Stimulated activated effector memory CD8-positive, alpha-beta T cell treated with anti-CD3 and anti-CD28 coated beads, Interleukin-12 subunit alpha, Interleukin-12 subunit beta, amount 100 ng/mL, for 72 hours (primary cell): Measurements from ENCODE around the gene MALT1.

Experiments used
- ATAC-seq: fragments of 150-1000 bp; cut with Tn5 transposase; 2 replicates; pipeline ENCODE4 v1.10.0; 2021
- DNase-seq, 2 donors: peaks; one replicate each; pipeline ENCODE4 v3.0.0; 2021 to 2022; ENCODE audit warnings: low spot score in 2 of 2
- H3K27ac Mint-ChIP-seq: one replicate; pipeline ENCODE4 v1.8.0; 2022; ENCODE audit warnings: mild to moderate bottlenecking, mixed read lengths
- H3K36me3 Mint-ChIP-seq: one replicate; pipeline ENCODE4 v1.8.0; 2022; ENCODE audit warnings: mild to moderate bottlenecking, mixed read lengths
- H3K4me1 Mint-ChIP-seq: one replicate; pipeline ENCODE4 v1.8.0; 2022; ENCODE audit warnings: mixed read lengths
- H3K4me3 Mint-ChIP-seq: one replicate; pipeline ENCODE4 v1.8.0; 2022; ENCODE audit warnings: mild to moderate bottlenecking, mixed read lengths
- H3K9me3 Mint-ChIP-seq: one replicate; pipeline ENCODE4 v1.8.0; 2022; ENCODE audit warnings: mixed read lengths

Gene MALT1, protein sequence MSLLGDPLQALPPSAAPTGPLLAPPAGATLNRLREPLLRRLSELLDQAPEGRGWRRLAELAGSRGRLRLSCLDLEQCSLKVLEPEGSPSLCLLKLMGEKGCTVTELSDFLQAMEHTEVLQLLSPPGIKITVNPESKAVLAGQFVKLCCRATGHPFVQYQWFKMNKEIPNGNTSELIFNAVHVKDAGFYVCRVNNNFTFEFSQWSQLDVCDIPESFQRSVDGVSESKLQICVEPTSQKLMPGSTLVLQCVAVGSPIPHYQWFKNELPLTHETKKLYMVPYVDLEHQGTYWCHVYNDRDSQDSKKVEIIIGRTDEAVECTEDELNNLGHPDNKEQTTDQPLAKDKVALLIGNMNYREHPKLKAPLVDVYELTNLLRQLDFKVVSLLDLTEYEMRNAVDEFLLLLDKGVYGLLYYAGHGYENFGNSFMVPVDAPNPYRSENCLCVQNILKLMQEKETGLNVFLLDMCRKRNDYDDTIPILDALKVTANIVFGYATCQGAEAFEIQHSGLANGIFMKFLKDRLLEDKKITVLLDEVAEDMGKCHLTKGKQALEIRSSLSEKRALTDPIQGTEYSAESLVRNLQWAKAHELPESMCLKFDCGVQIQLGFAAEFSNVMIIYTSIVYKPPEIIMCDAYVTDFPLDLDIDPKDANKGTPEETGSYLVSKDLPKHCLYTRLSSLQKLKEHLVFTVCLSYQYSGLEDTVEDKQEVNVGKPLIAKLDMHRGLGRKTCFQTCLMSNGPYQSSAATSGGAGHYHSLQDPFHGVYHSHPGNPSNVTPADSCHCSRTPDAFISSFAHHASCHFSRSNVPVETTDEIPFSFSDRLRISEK

DNA sequence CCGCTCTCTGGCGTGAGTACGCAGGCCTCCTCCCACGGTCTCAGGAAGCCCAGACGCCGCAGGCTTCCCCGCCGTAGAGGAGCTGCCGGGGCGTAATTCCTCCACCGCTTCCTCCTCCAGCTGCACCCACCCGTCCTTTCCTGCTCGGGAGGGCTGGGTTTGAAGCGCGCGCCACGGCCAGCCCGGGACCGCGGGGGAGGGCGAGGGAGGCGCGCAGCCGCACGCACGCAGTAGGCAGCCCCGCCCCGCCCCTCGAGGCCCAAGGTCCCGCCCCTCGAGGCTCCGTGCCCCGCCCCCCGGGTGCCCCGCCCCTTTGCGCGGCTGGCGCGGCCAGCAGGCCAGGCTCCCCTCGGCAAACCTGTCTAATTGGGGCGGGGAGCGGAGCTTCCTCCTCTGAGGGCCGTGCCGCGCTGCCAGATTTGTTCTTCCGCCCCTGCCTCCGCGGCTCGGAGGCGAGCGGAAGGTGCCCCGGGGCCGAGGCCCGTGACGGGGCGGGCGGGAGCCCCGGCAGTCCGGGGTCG lies at the start of gene MALT1:
Gene MALT1 (plus strand): TSS at position 355 of the 521 bp plus-strand sequence. CDS start 179 bp downstream, outside the sequence.
- Mint-ChIP-seq H3K27ac (peak within 1 kb of the TSS; percentile 90), H3K4me3 (peak within 1 kb of the TSS; percentile 89), H3K36me3 (peaks cover 9% of the 10 kb centered on the region), H3K9me3 (no peaks in the 10 kb centered on the region), H3K4me1 (peaks cover 60% of the 10 kb centered on the region)
- DNase-seq (peak; percentile 96), ATAC-seq (peak; percentile 92)

DNA sequence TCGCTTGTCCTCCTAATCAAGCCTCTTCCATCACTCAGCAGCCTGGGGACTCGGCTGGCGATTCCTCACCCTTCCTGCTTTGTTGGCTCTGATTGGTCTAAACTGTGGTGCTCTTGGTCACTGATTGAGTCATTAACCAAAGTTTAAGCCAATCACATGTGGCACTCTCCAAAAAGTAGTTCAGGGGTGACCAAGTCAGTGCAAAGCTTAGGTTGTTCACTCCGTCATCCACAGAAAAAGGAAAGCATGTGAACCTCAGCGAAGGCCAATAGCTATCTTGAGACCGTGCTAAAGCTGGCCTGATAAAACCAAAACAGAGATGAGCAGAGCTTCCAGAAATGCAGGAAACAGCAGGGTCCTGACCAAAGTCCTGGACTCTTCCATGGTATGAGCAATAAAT lies 47.3 kb upstream of the MALT1 start:
- no peak for ATAC-seq
- H3K27ac Mint-ChIP-seq: no peak overlapping the region
- H3K36me3 Mint-ChIP-seq: no peaks in the 10 kb centered on the region

DNA sequence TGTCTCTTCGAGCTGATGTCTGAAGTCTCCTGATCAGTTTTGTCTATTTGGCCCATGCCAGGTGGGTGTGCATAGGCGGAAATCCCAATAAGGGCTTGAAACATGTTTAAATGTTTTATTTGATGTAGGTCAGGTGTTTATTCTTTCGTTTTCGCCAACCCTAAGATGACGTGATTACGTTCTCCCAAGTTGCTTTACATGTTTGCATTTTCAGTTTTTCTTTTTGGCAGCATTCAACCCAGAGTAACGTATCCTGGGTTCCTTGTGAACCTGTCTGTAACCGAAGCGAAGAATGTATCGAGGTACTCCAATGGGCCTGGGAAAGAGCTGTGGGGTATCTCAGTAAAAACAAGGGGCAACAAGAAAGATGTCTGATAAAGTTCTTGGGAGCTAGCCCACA lies 45.4 kb upstream of the MALT1 start:
- DNase-seq: no peak
- Mint-ChIP-seq H3K27ac (no peak overlapping the region), H3K4me1 (peaks cover 8% of the 10 kb centered on the region), H3K9me3 (no peaks in the 10 kb centered on the region), H3K4me3 (no peak overlapping the region), H3K36me3 (no peaks in the 10 kb centered on the region)
- no peak for ATAC-seq

More for the DNA sequence above, 47.3 kb upstream of the MALT1 start:
- DNase-seq: no peak
- no peak overlapping the region for H3K4me3 Mint-ChIP-seq
- no peaks in the 10 kb centered on the region for H3K9me3 Mint-ChIP-seq
- H3K4me1 Mint-ChIP-seq: peaks cover 8% of the 10 kb centered on the region

DNA sequence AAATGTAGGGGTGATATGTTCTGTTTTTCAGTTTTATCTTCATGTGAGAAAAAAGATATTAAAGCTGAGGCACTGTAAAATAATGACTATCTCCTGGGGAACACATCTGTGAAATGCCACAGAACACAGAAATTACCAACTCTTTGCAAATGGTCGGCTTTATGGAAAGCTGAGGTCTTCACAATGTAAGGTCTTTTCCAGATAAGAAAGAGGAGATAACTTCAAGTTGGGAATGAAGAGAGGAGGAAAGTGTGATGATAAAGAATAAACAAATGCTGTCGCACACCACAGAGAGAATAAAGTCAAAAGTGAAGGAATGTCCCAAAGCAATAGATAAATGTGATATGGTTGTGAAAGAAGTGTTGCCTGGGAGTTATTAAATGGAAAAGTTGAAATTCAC lies 41.2 kb upstream of the MALT1 start:
- DNase-seq (no peak), ATAC-seq (no peak)
- no peak overlapping the region for H3K4me3 Mint-ChIP-seq
- H3K27ac Mint-ChIP-seq: no peak overlapping the region
- peaks cover 1% of the 10 kb centered on the region for H3K4me1 Mint-ChIP-seq
- H3K36me3 Mint-ChIP-seq: no peaks in the 10 kb centered on the region
- no peaks in the 10 kb centered on the region for H3K9me3 Mint-ChIP-seq

DNA sequence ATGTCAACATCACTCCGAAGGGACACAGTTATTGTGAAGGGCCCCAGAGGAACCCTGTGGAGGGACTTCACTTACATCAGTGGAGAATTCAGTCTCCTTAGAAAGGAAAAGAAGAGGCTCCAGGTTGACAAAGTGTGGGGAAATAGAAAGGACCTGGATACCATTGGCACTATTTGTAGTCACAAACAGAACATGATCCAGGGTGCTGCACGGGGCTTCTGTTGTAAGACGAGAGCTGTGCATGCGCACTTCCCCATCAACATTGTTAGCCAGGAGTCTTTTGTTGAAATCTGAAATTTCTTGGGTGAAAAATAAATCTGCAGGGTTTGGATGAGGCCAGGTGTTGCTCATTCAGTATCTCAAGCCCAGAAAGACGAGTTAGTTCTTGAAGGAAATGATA lies 40.0 kb upstream of the MALT1 start:
- Mint-ChIP-seq H3K36me3 (no peaks in the 10 kb centered on the region), H3K27ac (no peak overlapping the region), H3K9me3 (no peaks in the 10 kb centered on the region), H3K4me1 (peaks cover 8% of the 10 kb centered on the region), H3K4me3 (no peak overlapping the region)
- DNase-seq (no peak), ATAC-seq (no peak)

DNA sequence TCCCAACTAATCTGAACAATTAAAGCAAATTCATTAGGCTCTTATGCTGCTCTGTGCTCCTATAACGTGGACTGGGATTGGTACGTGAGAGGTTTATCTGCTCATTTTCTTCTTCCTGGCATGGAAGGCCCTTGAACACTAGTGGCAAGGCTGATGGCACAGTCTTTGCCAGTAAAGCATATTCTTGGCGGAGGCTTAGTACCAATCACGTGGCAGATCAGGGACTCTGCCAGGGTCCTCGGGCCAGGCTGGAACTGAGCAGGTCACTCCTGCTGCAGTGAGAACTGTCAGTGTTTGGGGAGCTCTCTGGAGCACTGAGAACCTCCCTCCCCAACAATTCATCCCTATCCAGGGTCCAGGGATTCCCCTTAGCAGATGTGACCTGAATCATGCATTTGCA lies 38.7 kb upstream of the MALT1 start:
- H3K4me1 Mint-ChIP-seq: peaks cover 8% of the 10 kb centered on the region
- DNase-seq (no peak), ATAC-seq (no peak)
- H3K27ac Mint-ChIP-seq: no peak overlapping the region
- H3K4me3 Mint-ChIP-seq: no peak overlapping the region
- no peaks in the 10 kb centered on the region for H3K9me3 Mint-ChIP-seq
- no peaks in the 10 kb centered on the region for H3K36me3 Mint-ChIP-seq

DNA sequence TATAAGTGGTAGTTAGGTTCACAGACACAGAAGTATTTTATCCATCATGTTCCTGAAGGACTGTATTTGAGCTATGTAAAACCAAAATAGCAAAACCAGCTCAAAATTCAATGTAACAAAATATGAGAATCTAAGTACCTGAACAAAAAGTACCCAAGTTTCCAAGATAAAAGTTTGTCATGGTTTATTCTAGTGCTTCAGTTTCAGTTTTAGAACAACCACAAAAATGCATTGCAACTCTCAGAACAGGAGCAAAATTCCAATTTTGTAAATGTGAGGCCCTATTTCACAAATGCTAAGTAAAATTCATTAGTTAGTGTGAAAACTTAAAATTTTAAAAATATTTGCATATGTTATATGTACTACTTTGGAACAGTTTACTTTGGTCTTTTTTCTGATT lies 37.4 kb upstream of the MALT1 start:
- Mint-ChIP-seq H3K4me1 (peaks cover 17% of the 10 kb centered on the region), H3K4me3 (no peak overlapping the region), H3K27ac (no peak overlapping the region), H3K36me3 (no peaks in the 10 kb centered on the region), H3K9me3 (no peaks in the 10 kb centered on the region)
- no peak for DNase-seq
- no peak for ATAC-seq

DNA sequence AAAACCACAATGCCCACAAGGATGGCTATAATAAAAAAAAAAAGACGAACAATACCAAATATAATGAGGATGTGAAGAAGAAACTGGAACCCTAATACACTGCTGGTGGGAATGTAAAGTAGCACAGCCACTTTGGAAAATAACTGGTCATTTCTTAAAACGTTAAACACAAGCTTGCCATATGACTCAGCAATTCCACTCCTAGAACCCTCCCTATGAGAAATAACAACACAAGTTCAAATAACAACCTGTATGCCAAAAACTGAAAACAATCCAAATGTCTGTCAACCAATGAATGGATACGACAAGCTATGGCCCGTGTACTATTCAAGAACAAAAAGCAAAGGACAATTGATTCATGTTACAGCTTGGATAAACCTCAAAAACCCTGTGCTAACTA lies 35.4 kb upstream of the MALT1 start:
- DNase-seq: no peak
- Mint-ChIP-seq H3K4me1 (peaks cover 17% of the 10 kb centered on the region), H3K9me3 (no peaks in the 10 kb centered on the region), H3K4me3 (no peak overlapping the region), H3K27ac (no peak overlapping the region), H3K36me3 (no peaks in the 10 kb centered on the region)
- peak; percentile 43 for ATAC-seq

DNA sequence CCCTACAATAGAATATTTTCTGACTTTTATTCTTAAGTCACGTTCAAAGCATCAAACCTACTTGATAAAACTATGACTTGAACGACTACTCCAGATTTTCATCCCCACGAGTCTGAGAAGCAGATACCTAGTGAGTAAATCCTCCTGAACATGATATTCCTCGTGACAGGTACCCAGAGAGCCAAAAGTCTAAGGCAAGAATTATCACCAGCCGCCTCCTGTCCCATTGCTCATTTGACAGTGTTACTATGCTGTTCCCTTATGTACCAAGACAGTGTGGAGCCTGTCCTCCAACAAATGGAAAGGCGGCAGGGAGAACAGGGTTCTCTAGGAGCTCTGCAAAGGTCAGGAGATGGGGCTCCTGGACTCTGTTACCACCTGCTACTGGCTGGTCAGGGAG lies 34.1 kb upstream of the MALT1 start:
- no peak overlapping the region for H3K4me3 Mint-ChIP-seq
- peaks cover 17% of the 10 kb centered on the region for H3K4me1 Mint-ChIP-seq
- DNase-seq (no peak), ATAC-seq (no peak)
- no peak overlapping the region for H3K27ac Mint-ChIP-seq
- no peaks in the 10 kb centered on the region for H3K9me3 Mint-ChIP-seq
- H3K36me3 Mint-ChIP-seq: no peaks in the 10 kb centered on the region

DNA sequence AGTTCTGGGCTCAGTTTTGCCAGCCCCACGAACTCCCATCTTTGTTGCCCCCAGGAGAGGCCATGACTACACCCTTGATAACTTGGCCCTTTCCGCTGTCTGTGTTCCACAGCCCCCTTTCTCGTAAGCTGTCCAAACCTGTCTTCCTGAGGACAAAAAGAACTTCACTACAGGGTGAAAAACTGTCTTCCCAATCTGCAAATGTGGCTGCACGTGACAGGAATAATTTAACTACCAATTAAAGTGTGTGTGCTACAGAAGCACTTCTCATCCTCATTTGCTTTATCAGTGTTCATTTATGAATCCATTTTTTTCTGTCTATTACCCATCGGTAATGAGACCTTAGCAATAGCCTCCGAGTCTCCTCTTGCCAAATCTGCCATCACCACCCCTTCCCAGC lies 33.3 kb upstream of the MALT1 start:
- ATAC-seq: no peak
- H3K4me1 Mint-ChIP-seq: peaks cover 17% of the 10 kb centered on the region
- H3K9me3 Mint-ChIP-seq: no peaks in the 10 kb centered on the region
- DNase-seq: no peak
- no peak overlapping the region for H3K4me3 Mint-ChIP-seq
- H3K36me3 Mint-ChIP-seq: no peaks in the 10 kb centered on the region
- H3K27ac Mint-ChIP-seq: no peak overlapping the region

DNA sequence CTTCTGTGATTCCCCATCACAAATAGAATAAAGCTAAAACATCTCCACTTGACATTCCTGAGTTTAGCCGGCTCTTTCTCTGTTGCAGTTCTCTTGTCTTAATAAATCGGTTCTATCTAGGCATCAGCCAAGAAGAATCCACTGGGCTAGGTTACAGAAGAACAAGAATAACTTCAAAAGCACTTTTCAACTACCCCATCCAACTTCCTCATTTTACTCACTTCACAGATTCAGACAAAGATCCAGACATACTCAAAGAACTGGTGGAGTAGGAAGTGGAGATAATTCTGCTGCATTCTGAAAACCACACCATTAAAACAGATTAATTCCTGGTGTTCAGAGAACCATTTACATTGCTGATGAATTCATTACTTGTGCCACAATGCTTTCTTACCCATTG lies 32.8 kb upstream of the MALT1 start:
- Mint-ChIP-seq H3K4me1 (peaks cover 17% of the 10 kb centered on the region), H3K36me3 (no peaks in the 10 kb centered on the region), H3K27ac (no peak overlapping the region), H3K4me3 (no peak overlapping the region), H3K9me3 (no peaks in the 10 kb centered on the region)
- ATAC-seq: no peak
- no peak for DNase-seq

DNA sequence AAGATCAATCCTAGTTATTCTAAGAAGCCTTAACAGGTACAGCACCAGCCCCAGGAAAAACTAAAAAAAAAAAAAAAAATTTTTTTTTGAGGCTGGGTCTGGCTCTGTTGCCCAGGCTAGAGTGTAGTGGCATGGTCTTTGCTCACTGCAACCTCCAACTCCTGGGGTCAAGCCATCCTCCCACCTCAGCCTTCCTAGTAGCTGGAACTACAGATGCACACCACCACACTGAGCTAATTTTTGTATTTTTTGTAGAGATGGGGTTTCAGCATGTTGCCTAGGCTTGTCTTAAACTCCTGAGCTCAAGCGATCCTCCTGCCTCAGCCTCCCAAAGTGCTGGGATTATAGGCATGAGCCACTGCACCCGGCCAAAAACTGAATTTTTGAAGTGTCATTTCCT lies 32.0 kb upstream of the MALT1 start:
- H3K36me3 Mint-ChIP-seq: no peaks in the 10 kb centered on the region
- peaks cover 17% of the 10 kb centered on the region for H3K4me1 Mint-ChIP-seq
- no peak for DNase-seq
- no peak overlapping the region for H3K4me3 Mint-ChIP-seq
- no peak overlapping the region for H3K27ac Mint-ChIP-seq
- ATAC-seq: no peak
- H3K9me3 Mint-ChIP-seq: no peaks in the 10 kb centered on the region

DNA sequence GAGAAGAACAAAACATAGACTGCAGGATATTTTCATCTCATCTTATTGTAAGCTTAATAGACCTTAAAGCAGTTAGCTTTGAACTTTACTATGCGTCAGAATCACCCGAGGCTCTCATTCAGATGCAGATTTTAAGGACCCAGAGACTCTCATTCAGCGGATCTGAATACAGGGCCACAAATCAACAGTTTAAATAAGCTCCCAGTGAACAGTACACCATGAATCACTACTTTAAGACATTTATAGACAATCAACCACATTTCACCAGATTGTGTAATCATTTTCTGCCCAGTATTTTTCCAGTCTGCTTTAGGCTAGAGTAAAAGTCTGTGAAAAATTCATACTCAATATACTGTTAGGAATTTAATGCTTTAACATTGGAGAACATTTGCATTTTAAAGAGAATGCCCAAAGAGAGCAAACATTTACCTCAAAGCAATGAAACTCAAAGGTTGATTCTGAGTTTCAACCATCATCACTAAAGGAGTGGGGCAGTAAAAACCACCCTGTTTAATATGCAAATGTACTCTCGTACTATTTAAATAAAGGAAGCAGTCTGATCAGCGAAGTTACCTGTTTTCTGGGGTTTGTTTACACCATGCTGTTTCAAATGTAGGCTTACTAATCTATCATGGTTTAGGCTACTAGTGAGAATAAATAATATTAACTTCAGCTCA lies 31.4 kb upstream of the MALT1 start:
- Mint-ChIP-seq H3K9me3 (no peaks in the 10 kb centered on the region), H3K36me3 (no peaks in the 10 kb centered on the region), H3K4me1 (peaks cover 17% of the 10 kb centered on the region), H3K4me3 (no peak overlapping the region), H3K27ac (no peak overlapping the region)
- ATAC-seq (no peak), DNase-seq (no peak)

DNA sequence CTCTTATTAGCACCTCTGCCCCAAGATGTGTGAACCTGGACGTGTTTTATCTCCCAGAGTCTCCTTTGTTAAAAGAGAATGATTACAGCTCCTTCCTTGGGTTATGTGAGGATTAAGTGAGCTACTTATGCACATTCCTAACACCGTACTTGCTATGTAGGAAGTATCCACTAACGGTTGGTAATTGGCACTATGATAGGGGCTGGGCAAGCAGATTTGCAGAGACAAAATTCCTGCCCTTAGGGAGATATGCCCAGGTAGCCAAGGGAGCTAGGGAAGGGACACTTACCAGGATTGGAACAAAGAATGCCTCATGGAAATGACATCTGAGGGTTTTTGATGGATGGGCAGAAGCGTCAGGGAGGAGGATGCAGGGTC lies 30.8 kb upstream of the MALT1 start:
- no peaks in the 10 kb centered on the region for H3K9me3 Mint-ChIP-seq
- ATAC-seq (no peak), DNase-seq (no peak)
- H3K4me3 Mint-ChIP-seq: no peak overlapping the region
- H3K36me3 Mint-ChIP-seq: no peaks in the 10 kb centered on the region
- H3K4me1 Mint-ChIP-seq: peaks cover 17% of the 10 kb centered on the region
- no peak overlapping the region for H3K27ac Mint-ChIP-seq

DNA sequence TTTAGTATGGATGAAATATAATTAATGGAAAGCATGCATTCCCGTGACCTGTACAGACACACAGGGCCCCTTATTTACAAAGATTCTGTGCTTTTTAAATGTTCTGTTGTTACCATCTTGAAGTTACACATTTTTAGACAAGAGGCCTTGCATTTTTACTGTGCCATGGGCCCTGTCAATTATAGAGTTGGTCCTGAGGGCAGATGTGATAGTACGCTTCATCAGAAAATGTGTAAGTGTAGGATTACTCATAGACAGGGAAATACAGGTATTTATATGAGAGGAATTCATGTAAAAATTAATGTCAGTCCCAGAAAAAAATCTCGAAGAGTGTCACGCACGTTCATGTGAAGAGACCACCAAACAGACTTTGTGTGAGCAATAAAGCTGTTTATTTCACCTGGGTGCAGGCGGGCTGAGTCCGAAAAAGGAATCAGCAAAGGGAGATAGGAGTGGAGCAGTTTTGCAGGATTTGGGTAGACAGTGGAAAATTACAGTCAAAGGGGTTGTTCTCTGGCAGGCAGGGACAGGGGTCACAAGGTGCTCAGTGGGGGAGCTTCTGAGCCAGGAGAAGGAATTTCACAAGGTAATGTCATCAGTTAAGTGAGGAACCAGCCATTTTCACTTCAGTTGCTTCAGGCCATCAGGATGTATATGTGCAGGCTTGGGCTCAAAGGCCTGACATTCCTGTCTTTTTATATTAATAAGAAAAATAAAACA lies 30.2 kb upstream of the MALT1 start:
- Mint-ChIP-seq H3K9me3 (no peaks in the 10 kb centered on the region), H3K4me3 (no peak overlapping the region), H3K27ac (no peak overlapping the region), H3K36me3 (no peaks in the 10 kb centered on the region), H3K4me1 (peaks cover 11% of the 10 kb centered on the region)
- ATAC-seq: no peak
- no peak for DNase-seq
